Gastrocnemius medialis (tissue), 4 donors: Measurements from ENCODE around the gene PSG6.

Experiments used
- POLR2A ChIP-seq, 2 donors: fragments of 450-650 bp; IDR thresholded peaks; one replicate each; pipeline ENCODE4 v1.6.1; 2017; ENCODE audit warnings: antibody characterized with exemption in 2 of 2, mild to moderate bottlenecking in 2 of 2, moderate library complexity in 2 of 2
- TF ChIP-seq, protein P1 (sequence below), 5 experiments: fragments of 450-650 bp in 3 of 5; fragments of 200-600 bp in 2 of 5; sonication (generic) in 2 of 5; IDR thresholded peaks in 4 of 5; conservative IDR thresholded peaks in 1 of 5; 1 replicate in 4 of 5; 2 replicates in 1 of 5; pipeline ENCODE4 v1.5.1; 2016 to 2019; ENCODE audit warnings: antibody characterized with exemption in 5 of 5, mild to moderate bottlenecking in 3 of 5, moderate library complexity in 3 of 5

DNA sequence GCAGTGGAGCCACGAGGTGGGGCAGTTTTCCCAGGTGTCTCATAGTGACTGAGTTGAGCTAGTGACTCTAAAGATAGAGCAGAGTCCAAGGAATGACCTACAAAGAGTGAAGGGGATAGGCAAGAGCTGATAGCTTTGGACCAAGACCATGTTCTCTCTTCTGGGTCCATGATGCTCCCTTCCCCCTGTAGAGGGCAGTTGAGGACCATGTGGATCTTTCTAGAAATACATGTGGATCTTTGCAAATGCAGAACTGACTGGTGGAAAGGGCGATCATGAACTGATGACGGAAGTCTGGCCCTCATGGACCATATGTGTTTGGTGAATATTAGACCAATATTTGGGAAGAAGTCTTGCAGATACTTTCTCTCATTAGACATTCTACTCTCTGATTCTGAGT is 45.1 kb downstream of the PSG6 start:
- TF ChIP-seq, protein P1, sequence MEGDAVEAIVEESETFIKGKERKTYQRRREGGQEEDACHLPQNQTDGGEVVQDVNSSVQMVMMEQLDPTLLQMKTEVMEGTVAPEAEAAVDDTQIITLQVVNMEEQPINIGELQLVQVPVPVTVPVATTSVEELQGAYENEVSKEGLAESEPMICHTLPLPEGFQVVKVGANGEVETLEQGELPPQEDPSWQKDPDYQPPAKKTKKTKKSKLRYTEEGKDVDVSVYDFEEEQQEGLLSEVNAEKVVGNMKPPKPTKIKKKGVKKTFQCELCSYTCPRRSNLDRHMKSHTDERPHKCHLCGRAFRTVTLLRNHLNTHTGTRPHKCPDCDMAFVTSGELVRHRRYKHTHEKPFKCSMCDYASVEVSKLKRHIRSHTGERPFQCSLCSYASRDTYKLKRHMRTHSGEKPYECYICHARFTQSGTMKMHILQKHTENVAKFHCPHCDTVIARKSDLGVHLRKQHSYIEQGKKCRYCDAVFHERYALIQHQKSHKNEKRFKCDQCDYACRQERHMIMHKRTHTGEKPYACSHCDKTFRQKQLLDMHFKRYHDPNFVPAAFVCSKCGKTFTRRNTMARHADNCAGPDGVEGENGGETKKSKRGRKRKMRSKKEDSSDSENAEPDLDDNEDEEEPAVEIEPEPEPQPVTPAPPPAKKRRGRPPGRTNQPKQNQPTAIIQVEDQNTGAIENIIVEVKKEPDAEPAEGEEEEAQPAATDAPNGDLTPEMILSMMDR (IDR thresholded peaks at IDR 0.05 in 4 of 5, conservative IDR thresholded peaks at IDR 0.05 in 1 of 5): no peak
- no peak for TF ChIP-seq POLR2A (IDR thresholded peaks at IDR 0.05)
